Activated T-cell treated with anti-CD3 and anti-CD28 coated beads, Interleukin-2, amount 50 U/mL, for 72 hours (primary cell): ENCODE results near the gene CCDC197. TPM values are rescaled to one million over a fixed set of nuclear protein-coding genes. Genes with fewer than 3 reads are reported as not detected.
A peak's percentile ranks its signal among the peaks of the same experiment; 100 is the strongest.

Experiments
- ATAC-seq, 2 donors: fragments of 150-1000 bp; cut with Tn5 transposase; replicated peaks in 1 of 2; 2 replicates each; pipeline ENCODE4 v1.10.0; 2021; ENCODE audit warnings: moderate library complexity in 2 of 2, mild to moderate bottlenecking in 1 of 2
- DNase-seq, 2 donors: peaks; one replicate each; pipeline ENCODE4 v3.0.0; 2021 to 2022; ENCODE audit warnings: mixed read lengths in 1 of 2
- H3K27ac Mint-ChIP-seq: one replicate; pipeline ENCODE4 v1.8.0; 2022; ENCODE audit warnings: mild to moderate bottlenecking, moderate library complexity, mixed read lengths
- H3K27me3 Mint-ChIP-seq: one replicate; pipeline ENCODE4 v1.8.0; 2022; ENCODE audit warnings: low read depth, mixed read lengths
- H3K36me3 Mint-ChIP-seq, 2 donors: one replicate each; pipeline ENCODE4 v1.8.0; 2022; ENCODE audit warnings: mixed read lengths in 2 of 2, mild to moderate bottlenecking in 1 of 2; ENCODE audit not compliant: insufficient read depth in 2 of 2
- H3K4me1 Mint-ChIP-seq: one replicate; pipeline ENCODE4 v1.8.0; 2022; ENCODE audit warnings: low read depth, mixed read lengths
- H3K4me3 Mint-ChIP-seq, 2 donors: one replicate each; pipeline ENCODE4 v1.8.0; 2022; ENCODE audit warnings: mild to moderate bottlenecking in 2 of 2, mixed read lengths in 2 of 2, moderate library complexity in 2 of 2
- H3K9me3 Mint-ChIP-seq, 2 donors: one replicate each; pipeline ENCODE4 v1.8.0; 2022; ENCODE audit warnings: mixed read lengths in 2 of 2
- total RNA-seq, 2 donors: library from RNA; stranded (reverse); gene quantifications; one replicate each; pipeline ENCODE4 v1.2.3, GENCODE V29; 2022

The CCDC197 gene
- total RNA-seq, 2 donors from 2014 or later: 1.6 to 2.2 TPM

GRCh38 chr14:93976477-93977057 is 20.5 kb upstream of the CCDC197 start, which contains the start of gene ASB2:
TSS of gene ASB2 (minus strand) at chr14:93976570. CDS start at chr14:93964539, 12,031 bp downstream.
- H3K27ac Mint-ChIP-seq: peak within 1 kb of the TSS; percentile 92
- peak; percentile 7 to 9 for ATAC-seq
- H3K9me3 Mint-ChIP-seq: peaks cover 1 to 6% of the 10 kb centered on the region in 2 donors
- H3K27me3 Mint-ChIP-seq: no peaks in the 10 kb centered on the region
- DNase-seq: peak in 1 of 2 donors; percentile 41
- peaks cover 100% of the 10 kb centered on the region for H3K4me1 Mint-ChIP-seq
- H3K4me3 Mint-ChIP-seq: peak within 1 kb of the TSS; percentile 80 to 82
- H3K36me3 Mint-ChIP-seq: peaks cover 11 to 29% of the 10 kb centered on the region in 2 donors

DNA sequence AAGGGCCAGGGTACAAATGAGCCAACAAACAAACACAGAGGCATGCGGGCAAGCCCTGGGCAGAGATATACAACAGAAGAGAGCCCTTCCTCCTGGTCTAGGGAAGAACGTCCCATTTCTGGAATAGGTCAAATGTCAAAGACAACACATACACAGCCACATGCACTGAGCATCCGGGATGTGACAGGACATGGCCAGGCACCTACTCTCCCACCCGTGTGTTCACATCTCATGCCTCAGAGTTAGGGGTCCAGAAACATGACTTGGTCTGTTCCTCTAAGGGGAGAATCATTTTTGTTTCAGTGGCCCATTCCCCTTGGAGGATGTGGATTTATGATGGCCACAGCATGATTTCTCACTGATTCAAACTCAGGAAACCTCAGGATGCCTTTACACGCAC is 19.9 kb upstream of the CCDC197 start:
- Mint-ChIP-seq H3K27me3 (no peaks in the 10 kb centered on the region), H3K36me3 (peaks cover 11 to 29% of the 10 kb centered on the region in 2 donors), H3K4me1 (peaks cover 100% of the 10 kb centered on the region), H3K4me3 (peak overlapping the region; percentile 80 to 82), H3K27ac (peak overlapping the region; percentile 92), H3K9me3 (peaks cover 1 to 6% of the 10 kb centered on the region in 2 donors)
- DNase-seq (no peak), ATAC-seq (no peak)

GRCh38 chr14:93977790-93978581 is 19.1 kb upstream of the CCDC197 start:
- Mint-ChIP-seq H3K4me1 (peaks cover 95% of the 10 kb centered on the region), H3K27me3 (no peaks in the 10 kb centered on the region), H3K36me3 (peaks cover 11 to 28% of the 10 kb centered on the region in 2 donors), H3K4me3 (peak overlapping the region; percentile 80 to 82), H3K9me3 (peaks cover 1 to 6% of the 10 kb centered on the region in 2 donors), H3K27ac (peak overlapping the region; percentile 92)
- peak; percentile 81 to 89 for DNase-seq
- peak; percentile 80 to 87 for ATAC-seq

DNA sequence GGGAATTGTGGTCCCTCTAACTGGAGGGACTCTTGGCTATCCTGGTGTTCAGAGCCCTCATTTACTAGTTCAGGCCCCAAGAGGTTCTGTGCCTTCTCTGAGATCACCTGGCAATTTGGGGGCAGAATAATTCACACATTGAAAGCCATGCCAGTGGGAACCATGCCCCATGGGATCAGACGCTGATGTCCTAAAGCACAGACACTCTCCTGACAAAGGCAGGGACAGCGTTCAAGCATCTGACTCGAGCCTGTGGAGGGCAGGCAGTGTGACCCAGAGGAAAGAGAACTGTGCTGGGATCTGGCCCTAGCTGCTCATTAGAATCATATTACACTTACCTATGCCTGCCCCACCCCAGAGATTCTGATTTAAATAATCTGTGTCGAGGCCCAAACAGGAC is 18.4 kb upstream of the CCDC197 start:
- Mint-ChIP-seq H3K4me3 (peak overlapping the region; percentile 55 to 82), H3K27ac (peak overlapping the region; percentile 92), H3K4me1 (peaks cover 87% of the 10 kb centered on the region), H3K9me3 (peaks cover 1 to 6% of the 10 kb centered on the region in 2 donors), H3K27me3 (no peaks in the 10 kb centered on the region), H3K36me3 (peaks cover 11 to 26% of the 10 kb centered on the region in 2 donors)
- ATAC-seq: no peak
- no peak for DNase-seq

- no peaks in the 10 kb centered on the region for H3K27me3 Mint-ChIP-seq
Observed at GRCh38 chr14:93980456-93981201, 16.5 kb upstream of the CCDC197 start.

DNA sequence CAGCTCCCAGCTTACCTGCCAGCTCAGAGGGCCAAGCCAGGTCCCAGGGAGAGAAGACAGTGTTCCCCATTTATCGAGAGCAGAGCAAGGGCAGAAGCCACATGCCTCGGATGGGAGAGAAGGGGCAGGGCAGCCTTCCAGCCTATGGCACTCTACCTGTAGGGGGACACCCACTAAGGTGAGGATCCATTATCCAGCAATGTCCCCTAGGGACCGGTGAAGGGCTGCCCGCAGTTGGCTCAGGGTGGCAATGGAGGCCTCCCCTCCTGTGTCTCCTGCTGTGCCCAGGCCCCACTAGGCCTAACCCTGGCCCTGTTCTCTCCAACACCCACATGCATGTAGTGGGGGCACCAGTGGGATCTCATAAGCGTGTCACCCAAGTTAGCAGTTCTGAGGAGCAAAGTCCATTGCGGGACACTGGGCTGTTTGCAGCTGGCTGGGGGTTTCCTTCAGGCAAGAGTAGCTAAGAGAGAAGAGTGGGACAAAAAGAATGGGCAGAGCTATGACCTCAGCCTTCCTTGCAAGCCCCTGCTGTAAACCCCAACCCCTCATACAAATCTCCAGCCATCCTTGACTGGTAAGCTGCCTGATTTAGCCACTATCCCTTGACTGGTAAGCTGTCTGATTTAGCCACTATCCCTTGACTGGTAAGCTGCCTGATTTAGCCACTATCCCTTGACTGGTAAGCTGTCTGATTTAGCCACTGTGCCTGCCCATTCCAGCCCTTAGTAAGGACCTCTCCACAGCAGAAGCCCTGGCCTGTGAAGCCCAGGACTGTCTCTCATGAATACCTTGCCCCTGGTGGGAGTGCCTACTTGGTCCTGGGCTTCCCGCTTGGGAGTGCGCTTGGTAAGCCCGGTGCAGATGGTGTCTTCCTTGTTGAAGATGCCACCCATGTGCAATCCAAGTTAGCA is 15.5 kb upstream of the CCDC197 start:
- H3K4me1 Mint-ChIP-seq: peaks cover 73% of the 10 kb centered on the region
- H3K36me3 Mint-ChIP-seq: peaks cover 8 to 15% of the 10 kb centered on the region in 2 donors
- DNase-seq (no peak), ATAC-seq (no peak)
- peak overlapping the region; percentile 4 for H3K27ac Mint-ChIP-seq
- no peak overlapping the region for H3K4me3 Mint-ChIP-seq
- no peaks in the 10 kb centered on the region for H3K27me3 Mint-ChIP-seq
- peaks cover 0 to 3% of the 10 kb centered on the region in 2 donors for H3K9me3 Mint-ChIP-seq

More at GRCh38 chr14:93980456-93981201, 16.5 kb upstream of the CCDC197 start:
- no peak for ATAC-seq
- Mint-ChIP-seq H3K4me1 (peaks cover 79% of the 10 kb centered on the region), H3K4me3 (peak overlapping the region; percentile 52 to 67), H3K36me3 (peaks cover 11 to 21% of the 10 kb centered on the region in 2 donors), H3K9me3 (peaks cover 1 to 6% of the 10 kb centered on the region in 2 donors), H3K27ac (peak overlapping the region; percentile 64)
- no peak for DNase-seq

DNA sequence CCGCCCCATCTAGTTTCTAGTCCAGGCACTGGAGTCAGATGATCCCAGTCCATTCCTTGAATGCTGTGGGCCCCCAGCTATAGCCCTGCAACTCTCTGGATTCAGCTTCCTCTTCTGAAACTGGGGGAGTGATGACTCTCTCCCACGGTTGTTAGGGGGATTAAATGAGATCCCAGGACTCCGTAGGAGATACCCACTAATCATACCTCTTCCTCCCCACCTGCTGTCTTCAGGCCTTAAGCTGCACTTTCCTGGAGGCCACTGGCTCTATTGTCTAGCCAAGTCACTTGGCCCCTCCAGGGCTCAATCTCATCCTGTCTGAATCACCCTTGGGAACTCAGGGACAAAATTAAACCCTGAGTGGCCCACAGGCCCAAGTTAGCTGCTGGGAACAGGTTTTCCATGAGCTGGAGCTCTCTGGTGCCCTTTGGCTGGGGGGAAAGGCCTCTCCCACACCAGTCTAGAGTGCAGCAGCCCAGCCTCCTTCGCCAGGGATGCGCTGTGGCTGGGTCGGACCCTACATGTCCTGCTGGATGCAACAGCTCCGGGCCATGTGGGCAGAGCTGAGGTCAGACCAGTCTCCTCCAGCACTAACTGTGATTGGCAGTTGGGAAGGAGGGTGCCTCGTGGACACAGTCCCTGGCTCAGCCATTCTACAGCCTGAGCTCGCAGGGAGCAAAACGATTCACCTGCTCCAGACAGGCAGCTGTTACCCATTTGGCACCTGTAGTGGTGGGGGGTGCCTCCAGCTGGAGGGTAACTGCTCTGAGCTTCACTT is 14.7 kb upstream of the CCDC197 start:
- no peak for ATAC-seq
- Mint-ChIP-seq H3K27ac (no peak overlapping the region), H3K9me3 (no peaks in the 10 kb centered on the region)

DNA sequence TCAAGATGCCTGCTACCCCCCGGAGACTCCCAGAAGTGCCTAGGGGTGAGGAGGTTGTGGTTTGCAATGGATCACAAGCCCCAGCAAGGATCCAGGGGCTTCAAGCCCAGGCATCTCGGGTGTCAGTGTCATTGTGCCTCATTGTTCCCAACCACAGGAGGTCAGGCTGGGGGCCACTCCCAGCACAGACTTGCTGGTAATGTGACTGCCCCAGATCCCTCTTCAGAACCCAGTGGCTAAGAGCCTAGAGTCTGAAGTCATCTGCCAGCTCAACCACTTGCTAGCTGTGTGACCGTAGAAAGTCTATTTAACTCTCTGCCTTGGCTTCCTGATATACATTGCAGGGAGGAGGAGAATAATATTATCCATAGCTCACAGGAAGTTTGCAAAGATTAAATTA is 13.0 kb upstream of the CCDC197 start:
- Mint-ChIP-seq H3K4me1 (peaks cover 48% of the 10 kb centered on the region), H3K9me3 (no peaks in the 10 kb centered on the region)
- peak in 1 of 2 donors; percentile 51 for ATAC-seq

More for the DNA sequence above, 14.7 kb upstream of the CCDC197 start:
- Mint-ChIP-seq H3K4me3 (no peak overlapping the region), H3K27me3 (no peaks in the 10 kb centered on the region), H3K4me1 (peaks cover 65% of the 10 kb centered on the region), H3K36me3 (peaks cover 4 to 8% of the 10 kb centered on the region in 2 donors)
- DNase-seq: no peak

GRCh38 chr14:93984987-93985410 is 12.1 kb upstream of the CCDC197 start:
- peaks cover 0 to 4% of the 10 kb centered on the region in 2 donors for H3K36me3 Mint-ChIP-seq
- no peaks in the 10 kb centered on the region for H3K27me3 Mint-ChIP-seq
- H3K9me3 Mint-ChIP-seq: no peaks in the 10 kb centered on the region
- no peak overlapping the region for H3K27ac Mint-ChIP-seq
- ATAC-seq (peak in 1 of 2 donors; percentile 35), DNase-seq (no peak)
- H3K4me1 Mint-ChIP-seq: peaks cover 45% of the 10 kb centered on the region
- H3K4me3 Mint-ChIP-seq: no peak overlapping the region

More for the DNA sequence above, 13.0 kb upstream of the CCDC197 start:
- Mint-ChIP-seq H3K27me3 (no peaks in the 10 kb centered on the region), H3K36me3 (peaks cover 0 to 4% of the 10 kb centered on the region in 2 donors), H3K4me3 (no peak overlapping the region), H3K27ac (no peak overlapping the region)
- DNase-seq: no peak

- DNase-seq (no peak), ATAC-seq (no peak)
- H3K36me3 Mint-ChIP-seq: peaks cover 0 to 2% of the 10 kb centered on the region in 2 donors
- H3K4me1 Mint-ChIP-seq: peaks cover 45% of the 10 kb centered on the region
- no peak overlapping the region for H3K27ac Mint-ChIP-seq
- no peak overlapping the region for H3K4me3 Mint-ChIP-seq
- no peaks in the 10 kb centered on the region for H3K27me3 Mint-ChIP-seq
- H3K9me3 Mint-ChIP-seq: no peaks in the 10 kb centered on the region
Observed at GRCh38 chr14:93986955-93987354, 10.1 kb upstream of the CCDC197 start.

- H3K36me3 Mint-ChIP-seq: peaks cover 0 to 2% of the 10 kb centered on the region in 2 donors
- no peak overlapping the region for H3K27ac Mint-ChIP-seq
- DNase-seq: no peak
- no peaks in the 10 kb centered on the region for H3K27me3 Mint-ChIP-seq
- no peaks in the 10 kb centered on the region for H3K9me3 Mint-ChIP-seq
- H3K4me1 Mint-ChIP-seq: peaks cover 43% of the 10 kb centered on the region
- no peak overlapping the region for H3K4me3 Mint-ChIP-seq
- ATAC-seq: no peak
Observed at GRCh38 chr14:93987376-93987775, 9.7 kb upstream of the CCDC197 start.
